Mesenchymal stem cell (in vitro differentiated cells and primary cell): ENCODE data around the gene ULBP1.
"Not testable (repeated sequence)": the region's sequence is repeated elsewhere in the genome, so short reads cannot be mapped to it uniquely, and the experiment has no call there.

Experiments used
- DNase-seq: peaks from one replicate; pipeline ENCODE4 v3.0.0-alpha.2; 2013
- H2AFZ ChIP-seq: one replicate; pipeline ENCODE4 v1.6.1; 2013; ENCODE audit warnings: low read depth, mild to moderate bottlenecking, control low read depth, inconsistent platforms, low read length, moderate library complexity
- H2AK5ac ChIP-seq: 2 replicates; pipeline ENCODE4 v1.6.1; 2013; ENCODE audit warnings: low read length, moderate library complexity, mild to moderate bottlenecking, inconsistent platforms; ENCODE audit not compliant: severe bottlenecking
- H2BK120ac ChIP-seq: one replicate; pipeline ENCODE4 v1.6.1; 2013; ENCODE audit warnings: low read depth, mild to moderate bottlenecking, inconsistent platforms, low read length, moderate library complexity
- H2BK12ac ChIP-seq, 2 experiments: one replicate each; pipeline ENCODE4 v1.6.1; 2013; ENCODE audit warnings: inconsistent platforms in 2 of 2, low read length in 2 of 2, mild to moderate bottlenecking in 2 of 2, moderate library complexity in 2 of 2, control low read depth in 1 of 2
- H2BK15ac ChIP-seq: one replicate; pipeline ENCODE4 v1.6.1; 2013; ENCODE audit warnings: mild to moderate bottlenecking, low read depth, inconsistent platforms; ENCODE audit not compliant: poor library complexity, severe bottlenecking
- H2BK5ac ChIP-seq: 2 replicates; pipeline ENCODE4 v1.6.1; 2013; ENCODE audit warnings: low read depth, mild to moderate bottlenecking, low read length, control low read depth, inconsistent platforms; ENCODE audit not compliant: poor library complexity, severe bottlenecking
- H3K14ac ChIP-seq, 2 experiments: one replicate each; pipeline ENCODE4 v1.6.1; 2013; ENCODE audit warnings: inconsistent platforms in 2 of 2, low read length in 2 of 2, control low read depth in 1 of 2, mild to moderate bottlenecking in 1 of 2, moderate library complexity in 1 of 2
- H3K18ac ChIP-seq, 2 experiments: one replicate each; pipeline ENCODE4 v1.6.1; 2013; ENCODE audit warnings: inconsistent platforms in 2 of 2, low read length in 2 of 2, control low read depth in 1 of 2, low read depth in 1 of 2, mild to moderate bottlenecking in 1 of 2
- H3K23ac ChIP-seq, 2 experiments: one replicate each; pipeline ENCODE4 v1.6.1; 2013; ENCODE audit warnings: inconsistent platforms in 2 of 2, low read length in 2 of 2, mild to moderate bottlenecking in 2 of 2, moderate library complexity in 2 of 2, control low read depth in 1 of 2
- H3K27ac ChIP-seq: 2 replicates; pipeline ENCODE4 v1.5.1; 2013; ENCODE audit warnings: mild to moderate bottlenecking, moderate library complexity, low read length, control low read depth, inconsistent platforms; ENCODE audit not compliant: poor library complexity, severe bottlenecking
- H3K27me3 ChIP-seq, 2 experiments: 2 replicates each; pipeline versions ENCODE4 v1.6.1 to v1.7.0; 2013; ENCODE audit warnings: low read length in 2 of 2, mild to moderate bottlenecking in 2 of 2, moderate library complexity in 2 of 2, control low read depth in 1 of 2, inconsistent platforms in 1 of 2; ENCODE audit not compliant: control insufficient read depth in 1 of 2, insufficient read depth in 1 of 2
- H3K36me3 ChIP-seq, 2 experiments: 2 replicates each; pipeline versions ENCODE4 v1.6.1 to v1.7.0; 2013; ENCODE audit warnings: low read length in 2 of 2, control low read depth in 1 of 2, inconsistent platforms in 1 of 2, low read depth in 1 of 2, mild to moderate bottlenecking in 1 of 2; ENCODE audit not compliant: insufficient read depth in 2 of 2, control insufficient read depth in 1 of 2
- H3K4ac ChIP-seq, 2 experiments: one replicate each; pipeline ENCODE4 v1.6.1; 2013; ENCODE audit warnings: inconsistent platforms in 2 of 2, low read length in 2 of 2, mild to moderate bottlenecking in 2 of 2, moderate library complexity in 2 of 2, control low read depth in 1 of 2, low read depth in 1 of 2
- H3K4me1 ChIP-seq: 2 replicates; pipeline ENCODE4 v1.6.1; 2013; ENCODE audit warnings: low read depth, low read length, control low read depth; ENCODE audit not compliant: control insufficient read depth, insufficient read depth
- H3K4me2 ChIP-seq: 2 replicates; pipeline ENCODE4 v1.6.1; 2013; ENCODE audit warnings: low read length, mild to moderate bottlenecking, inconsistent platforms; ENCODE audit not compliant: poor library complexity, severe bottlenecking
- H3K4me3 ChIP-seq, 2 experiments: 2 replicates each; pipeline versions ENCODE4 v1.5.1 to v1.7.0; 2013; ENCODE audit warnings: low read length in 2 of 2, mild to moderate bottlenecking in 2 of 2, control low read depth in 1 of 2, low read depth in 1 of 2; ENCODE audit not compliant: insufficient read depth in 1 of 2
- H3K79me1 ChIP-seq: replicated peaks from 2 replicates; pipeline ENCODE4 v1.6.1; 2013; ENCODE audit warnings: mild to moderate bottlenecking, control low read depth, low read length, inconsistent platforms; ENCODE audit not compliant: poor library complexity, severe bottlenecking
- H3K9ac ChIP-seq: 2 replicates; pipeline ENCODE4 v1.7.0; 2013; ENCODE audit warnings: mild to moderate bottlenecking, low read length, moderate library complexity
- H3K9me3 ChIP-seq: 2 replicates; pipeline ENCODE4 v1.7.0; 2013; ENCODE audit warnings: mild to moderate bottlenecking, low read length; ENCODE audit not compliant: control insufficient read depth
- H4K8ac ChIP-seq: one replicate; pipeline ENCODE4 v1.6.1; 2013; ENCODE audit warnings: inconsistent platforms, mild to moderate bottlenecking, low read length, moderate library complexity
- H4K91ac ChIP-seq: one replicate; pipeline ENCODE4 v1.6.1; 2013; ENCODE audit warnings: mild to moderate bottlenecking, low read length, inconsistent platforms
- WGBS: methylation state at CpG from one replicate; pipeline ENCODE4 v1.1.7; 2013; ENCODE audit warnings: mixed read lengths; 5-methylcytosine and 5-hydroxymethylcytosine counted together

The ULBP1 gene

DNA sequence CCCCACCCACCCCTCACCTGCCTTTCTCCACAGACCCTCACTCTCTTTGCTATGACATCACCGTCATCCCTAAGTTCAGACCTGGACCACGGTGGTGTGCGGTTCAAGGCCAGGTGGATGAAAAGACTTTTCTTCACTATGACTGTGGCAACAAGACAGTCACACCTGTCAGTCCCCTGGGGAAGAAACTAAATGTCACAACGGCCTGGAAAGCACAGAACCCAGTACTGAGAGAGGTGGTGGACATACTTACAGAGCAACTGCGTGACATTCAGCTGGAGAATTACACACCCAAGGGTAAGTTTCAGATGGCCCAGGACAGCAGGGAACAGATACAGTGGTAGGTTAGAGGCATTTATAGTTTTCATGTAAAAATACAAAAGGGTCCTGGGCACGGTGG lies 18.5 kb upstream of the ULBP1 start:
- H3K18ac ChIP-seq, H3K36me3 ChIP-seq, H3K27ac ChIP-seq, H4K8ac ChIP-seq, DNase-seq, H2BK12ac ChIP-seq, H2BK120ac ChIP-seq, H3K23ac ChIP-seq, H3K4me1 ChIP-seq, H2AFZ ChIP-seq, H3K9me3 ChIP-seq, H4K91ac ChIP-seq, H2AK5ac ChIP-seq, H3K14ac ChIP-seq, H3K4me3 ChIP-seq, H3K4me2 ChIP-seq, H3K9ac ChIP-seq, H2BK15ac ChIP-seq, H3K4ac ChIP-seq, H2BK5ac ChIP-seq, H3K79me1 ChIP-seq: not testable (repeated sequence)
- 44% methylated on average over 2 of the region's 6 CpGs for WGBS
- H3K27me3 ChIP-seq: peaks cover 11 to 24% of the 10 kb centered on the region in 2 experiments

DNA sequence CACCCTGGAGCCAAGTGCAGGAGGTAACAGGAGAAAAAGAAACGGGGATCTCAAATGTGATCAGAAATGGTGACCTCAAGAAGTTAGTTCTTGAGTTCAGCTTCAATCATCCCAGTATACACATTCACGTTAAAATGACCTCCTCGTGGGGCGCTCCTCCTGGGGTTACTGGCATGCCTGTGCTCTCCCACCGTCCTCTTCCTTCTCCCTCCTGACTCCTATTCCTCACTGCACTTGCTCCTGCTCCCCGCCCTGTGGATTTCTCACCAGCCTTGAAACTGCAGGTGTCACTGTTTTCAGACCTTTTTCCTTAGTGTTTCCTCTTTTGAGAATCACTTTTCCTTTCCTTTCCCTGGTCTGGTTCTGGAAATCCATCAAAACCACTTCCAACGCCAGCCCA lies 17.1 kb upstream of the ULBP1 start:
- H4K91ac ChIP-seq, H2BK5ac ChIP-seq, H3K23ac ChIP-seq, H3K36me3 ChIP-seq, H3K14ac ChIP-seq, H3K9me3 ChIP-seq, H2BK15ac ChIP-seq, H4K8ac ChIP-seq, H3K79me1 ChIP-seq, H3K4me3 ChIP-seq, H3K18ac ChIP-seq, H2AK5ac ChIP-seq, H2BK120ac ChIP-seq, H3K27ac ChIP-seq, H3K4me2 ChIP-seq, H3K4ac ChIP-seq, H3K4me1 ChIP-seq, H3K9ac ChIP-seq, H2AFZ ChIP-seq, DNase-seq, H2BK12ac ChIP-seq: not testable (repeated sequence)
- WGBS: 47% methylated on average over 7 of the region's 7 CpGs
- peaks cover 15 to 32% of the 10 kb centered on the region in 2 experiments for H3K27me3 ChIP-seq

DNA sequence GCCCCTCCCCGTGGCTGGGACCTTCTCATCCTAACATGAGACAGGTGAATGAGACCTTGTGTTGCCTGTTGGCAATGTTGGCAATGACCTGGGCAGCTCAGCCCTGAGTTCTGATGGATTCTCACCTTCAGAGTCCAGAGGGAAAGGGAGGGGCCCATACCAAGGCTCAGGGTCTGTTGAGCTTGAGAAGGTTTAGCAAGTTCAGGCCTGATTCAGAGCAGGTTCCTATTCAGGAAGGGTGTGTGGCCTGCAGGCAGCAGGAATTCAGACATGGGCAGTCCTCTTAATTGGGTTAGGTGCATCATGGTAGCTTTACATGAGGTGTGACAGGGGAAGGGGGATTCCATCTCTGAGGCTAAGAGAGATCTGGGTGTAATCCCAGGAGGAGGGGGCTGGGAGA lies 16.2 kb upstream of the ULBP1 start:
- not testable (repeated sequence) for H3K9ac ChIP-seq, H2BK120ac ChIP-seq, H2BK12ac ChIP-seq, H4K8ac ChIP-seq, H3K79me1 ChIP-seq, DNase-seq, H3K4ac ChIP-seq, H3K36me3 ChIP-seq, H3K4me2 ChIP-seq, H4K91ac ChIP-seq, H3K4me3 ChIP-seq, H3K27ac ChIP-seq, H2AK5ac ChIP-seq, H3K14ac ChIP-seq, H3K23ac ChIP-seq, H2AFZ ChIP-seq, H2BK5ac ChIP-seq, H2BK15ac ChIP-seq, H3K9me3 ChIP-seq, H3K18ac ChIP-seq, H3K4me1 ChIP-seq
- peaks cover 24 to 41% of the 10 kb centered on the region in 2 experiments for H3K27me3 ChIP-seq
- no CpG with 5 or more reads among the region's 1 CpG for WGBS

DNA sequence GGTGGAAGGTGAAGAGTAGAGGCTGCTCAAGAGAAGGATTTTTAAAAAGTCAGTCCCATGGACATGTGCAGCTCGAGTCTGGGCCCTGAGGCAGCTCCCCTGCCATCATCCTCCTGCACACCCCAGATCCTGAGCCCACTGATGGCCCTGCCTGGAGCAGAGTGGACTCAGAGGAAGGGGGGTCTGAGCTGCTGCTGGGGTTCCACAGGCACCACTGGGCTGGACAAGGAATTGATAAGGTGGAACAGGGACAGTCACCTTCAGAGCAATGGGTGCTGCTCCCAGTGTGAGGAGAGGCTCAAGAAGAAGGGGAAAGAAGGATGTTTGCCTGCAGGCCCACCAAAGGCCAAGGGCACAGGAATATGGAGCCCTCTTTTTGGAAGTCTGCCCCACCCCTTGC lies 15.7 kb upstream of the ULBP1 start:
- Histone ChIP-seq H3K79me1 (no peaks in the 10 kb centered on the region), H3K4me2 (no peak overlapping the region), H3K27me3 (peaks cover 29 to 44% of the 10 kb centered on the region in 2 experiments), H3K14ac (no peak overlapping the region), H3K4me3 (no peak overlapping the region), H2BK12ac (no peak overlapping the region), H3K36me3 (peaks cover 0 to 3% of the 10 kb centered on the region in 2 experiments), H2BK15ac (no peak overlapping the region), H2BK120ac (no peak overlapping the region), H3K27ac (no peak overlapping the region), H3K9ac (no peak overlapping the region), H2AK5ac (no peak overlapping the region), H4K91ac (no peak overlapping the region), H3K4me1 (no peaks in the 10 kb centered on the region), H3K18ac (no peak overlapping the region), H3K4ac (no peak overlapping the region), H2AFZ (no peak overlapping the region), H3K9me3 (no peaks in the 10 kb centered on the region), H2BK5ac (no peak overlapping the region), H3K23ac (no peak overlapping the region), H4K8ac (no peak overlapping the region)
- WGBS: 67% methylated on average over 1 of the region's 1 CpG
- DNase-seq: no peak
